ENCODE results near the gene PIP5K1B.

DNA sequence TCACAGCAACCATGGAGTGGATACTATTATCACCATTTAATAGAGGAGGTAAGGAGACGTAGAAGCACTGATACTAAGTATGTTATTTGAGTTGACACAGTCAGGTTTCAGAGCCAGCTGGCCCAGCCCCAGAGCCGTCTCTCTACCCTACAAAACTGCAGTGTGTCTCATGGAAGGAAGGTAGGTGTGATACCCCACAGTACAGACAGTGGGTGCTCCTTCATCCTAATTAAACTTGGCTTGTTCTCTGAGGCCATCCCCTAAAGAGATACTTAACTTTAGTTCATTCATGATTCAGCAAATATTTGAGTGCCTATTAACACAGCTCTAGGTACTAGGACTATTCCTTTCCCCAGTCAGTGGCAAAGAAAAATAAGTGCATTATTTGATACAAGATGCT lies 22.6 kb downstream of the PIP5K1B start:
- TF ChIP-seq, protein P1, sequence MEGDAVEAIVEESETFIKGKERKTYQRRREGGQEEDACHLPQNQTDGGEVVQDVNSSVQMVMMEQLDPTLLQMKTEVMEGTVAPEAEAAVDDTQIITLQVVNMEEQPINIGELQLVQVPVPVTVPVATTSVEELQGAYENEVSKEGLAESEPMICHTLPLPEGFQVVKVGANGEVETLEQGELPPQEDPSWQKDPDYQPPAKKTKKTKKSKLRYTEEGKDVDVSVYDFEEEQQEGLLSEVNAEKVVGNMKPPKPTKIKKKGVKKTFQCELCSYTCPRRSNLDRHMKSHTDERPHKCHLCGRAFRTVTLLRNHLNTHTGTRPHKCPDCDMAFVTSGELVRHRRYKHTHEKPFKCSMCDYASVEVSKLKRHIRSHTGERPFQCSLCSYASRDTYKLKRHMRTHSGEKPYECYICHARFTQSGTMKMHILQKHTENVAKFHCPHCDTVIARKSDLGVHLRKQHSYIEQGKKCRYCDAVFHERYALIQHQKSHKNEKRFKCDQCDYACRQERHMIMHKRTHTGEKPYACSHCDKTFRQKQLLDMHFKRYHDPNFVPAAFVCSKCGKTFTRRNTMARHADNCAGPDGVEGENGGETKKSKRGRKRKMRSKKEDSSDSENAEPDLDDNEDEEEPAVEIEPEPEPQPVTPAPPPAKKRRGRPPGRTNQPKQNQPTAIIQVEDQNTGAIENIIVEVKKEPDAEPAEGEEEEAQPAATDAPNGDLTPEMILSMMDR (IDR thresholded peaks at IDR 0.05; ENCODE audit: poor library complexity), result no peak
- TF ChIP-seq EZH2 (IDR thresholded peaks at IDR 0.05; ENCODE audit: borderline replicate concordance), result no peak

Data from hepatocyte (in vitro differentiated cells).